ENCODE measurements around the gene BOLA1.
"Not testable (repeated sequence)": the region's sequence is repeated elsewhere in the genome, so short reads cannot be mapped to it uniquely, and the experiment has no call there.

The BOLA1 gene

DNA sequence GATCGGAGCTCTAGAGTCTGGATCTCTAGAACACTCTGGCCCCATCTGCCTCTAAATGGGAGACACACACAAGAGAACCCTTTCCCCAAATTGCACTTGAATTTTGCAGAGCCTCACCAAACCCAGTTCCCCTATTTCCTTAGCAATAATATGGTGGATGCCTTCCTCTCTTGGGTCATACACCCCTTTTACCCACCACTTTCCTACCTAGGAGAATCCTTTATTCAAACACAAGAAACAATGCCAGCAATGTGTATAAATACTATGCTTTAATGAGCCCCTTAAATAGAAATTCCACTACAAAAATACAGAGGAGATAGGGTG, 29.0 kb downstream of the BOLA1 start:
- DNase-seq (ENCODE audit: low read depth, low spot score), result no peak

DNA sequence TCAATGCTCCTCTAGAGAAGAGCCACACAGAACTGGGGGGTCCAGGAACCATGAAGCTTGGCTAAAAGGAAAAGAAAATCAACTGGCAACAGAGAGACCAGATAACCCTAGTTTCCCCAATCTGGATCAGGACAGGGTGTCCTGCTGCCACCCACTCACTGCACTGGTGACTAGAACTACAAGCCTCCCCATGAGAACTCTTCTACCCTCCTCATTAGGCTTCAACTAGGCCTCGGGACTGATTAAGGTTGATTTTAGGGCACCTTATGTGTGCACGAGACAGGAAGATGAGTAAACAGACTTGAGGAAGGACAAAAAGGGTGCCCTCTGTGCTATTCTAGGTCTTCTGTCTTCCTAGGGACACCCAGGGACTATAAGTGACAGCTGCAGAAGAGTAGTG, 30.5 kb downstream of the BOLA1 start:
- DNase-seq (ENCODE audit: low read depth, low spot score), result no peak

DNA sequence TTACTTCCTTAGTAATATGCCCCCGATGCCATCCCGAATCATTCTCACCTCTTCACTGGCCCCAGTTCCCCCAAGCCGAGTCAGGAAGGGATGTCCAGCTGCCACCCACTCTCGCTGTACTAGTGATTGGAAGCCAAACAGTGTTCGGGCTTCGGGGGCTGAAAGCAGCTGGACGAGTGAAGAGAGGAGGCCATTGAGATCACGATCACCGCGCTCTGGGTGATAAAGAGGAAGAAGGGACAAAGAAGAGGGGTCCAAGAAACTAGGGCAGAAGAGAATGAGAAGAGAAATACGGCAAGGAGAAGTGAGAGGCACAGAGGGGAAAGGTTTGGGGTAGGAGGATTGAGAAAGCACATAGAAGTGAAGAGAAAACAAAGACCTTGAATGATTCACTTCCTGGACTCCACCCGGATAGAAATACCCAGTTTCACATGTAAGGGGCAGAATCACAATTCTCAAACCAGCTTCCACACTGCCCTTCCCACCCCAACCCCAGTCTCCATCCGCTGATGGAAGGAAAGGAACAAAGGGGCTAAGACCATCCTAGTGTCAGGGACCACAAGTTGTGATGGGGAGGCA, 31.9 kb downstream of the BOLA1 start:
- DNase-seq (ENCODE audit: low read depth, low spot score), result no peak

DNA sequence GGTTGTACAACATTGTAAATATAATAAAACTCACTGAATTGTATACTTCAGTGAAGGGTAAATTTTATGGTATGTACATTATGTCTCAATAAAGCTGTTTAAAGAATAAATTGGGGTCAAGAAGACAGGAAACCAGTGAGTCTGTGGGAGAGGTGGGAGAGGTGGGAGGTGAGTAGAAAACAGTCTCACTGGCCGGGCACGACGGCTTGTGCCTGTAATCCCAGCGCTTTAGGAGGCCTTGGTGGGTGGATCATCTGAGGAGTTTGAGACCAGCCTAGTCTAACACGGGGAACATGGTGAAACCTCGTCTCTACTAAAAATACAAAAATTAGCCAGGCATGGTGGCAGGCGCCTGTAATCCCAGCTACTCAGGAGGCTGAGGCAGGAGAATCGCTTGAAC, 33.1 kb downstream of the BOLA1 start:
- DNase-seq (ENCODE audit: low read depth, low spot score), result no peak

DNA sequence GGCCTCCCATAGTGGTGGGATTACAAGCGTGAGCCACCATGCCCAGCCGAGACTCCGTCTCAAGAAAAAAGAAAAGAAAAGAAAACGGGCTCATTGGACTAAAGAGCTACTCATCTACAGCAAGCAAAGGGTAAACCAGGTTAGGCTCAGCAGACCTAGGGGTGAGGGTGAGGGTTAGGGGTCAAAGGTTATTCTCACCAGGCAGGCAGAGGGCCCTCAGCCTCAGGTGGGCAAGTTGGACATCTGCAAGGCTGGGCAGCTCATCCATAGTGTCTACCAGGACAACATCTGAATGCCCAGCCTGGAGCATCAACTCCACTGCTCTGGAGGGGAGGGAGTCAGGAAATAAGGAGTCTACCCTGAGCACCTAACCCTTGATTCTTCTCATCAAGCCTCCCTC, 33.8 kb downstream of the BOLA1 start:
- no peak for DNase-seq (ENCODE audit: low read depth, low spot score)

DNA sequence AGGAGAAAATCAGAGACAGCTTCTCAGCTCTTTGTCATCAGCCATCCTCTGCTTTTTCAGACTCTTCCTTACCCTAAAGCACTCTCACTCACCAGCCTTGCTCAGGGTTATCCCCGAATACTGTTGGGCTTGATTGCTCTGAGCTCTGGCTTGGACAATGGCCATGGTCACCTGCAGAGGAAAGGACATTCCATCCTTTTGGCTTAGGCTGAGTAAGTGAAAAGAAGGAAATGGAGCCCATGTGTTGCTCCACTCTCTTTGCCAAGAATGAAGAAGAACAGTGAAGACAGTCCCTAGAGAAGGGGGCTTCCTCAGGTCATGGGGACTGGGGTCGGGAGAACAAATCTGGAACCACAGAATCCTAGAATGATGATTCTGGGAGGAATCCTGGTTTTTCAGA, 35.0 kb downstream of the BOLA1 start:
- no peak for DNase-seq (ENCODE audit: low read depth, low spot score)

DNA sequence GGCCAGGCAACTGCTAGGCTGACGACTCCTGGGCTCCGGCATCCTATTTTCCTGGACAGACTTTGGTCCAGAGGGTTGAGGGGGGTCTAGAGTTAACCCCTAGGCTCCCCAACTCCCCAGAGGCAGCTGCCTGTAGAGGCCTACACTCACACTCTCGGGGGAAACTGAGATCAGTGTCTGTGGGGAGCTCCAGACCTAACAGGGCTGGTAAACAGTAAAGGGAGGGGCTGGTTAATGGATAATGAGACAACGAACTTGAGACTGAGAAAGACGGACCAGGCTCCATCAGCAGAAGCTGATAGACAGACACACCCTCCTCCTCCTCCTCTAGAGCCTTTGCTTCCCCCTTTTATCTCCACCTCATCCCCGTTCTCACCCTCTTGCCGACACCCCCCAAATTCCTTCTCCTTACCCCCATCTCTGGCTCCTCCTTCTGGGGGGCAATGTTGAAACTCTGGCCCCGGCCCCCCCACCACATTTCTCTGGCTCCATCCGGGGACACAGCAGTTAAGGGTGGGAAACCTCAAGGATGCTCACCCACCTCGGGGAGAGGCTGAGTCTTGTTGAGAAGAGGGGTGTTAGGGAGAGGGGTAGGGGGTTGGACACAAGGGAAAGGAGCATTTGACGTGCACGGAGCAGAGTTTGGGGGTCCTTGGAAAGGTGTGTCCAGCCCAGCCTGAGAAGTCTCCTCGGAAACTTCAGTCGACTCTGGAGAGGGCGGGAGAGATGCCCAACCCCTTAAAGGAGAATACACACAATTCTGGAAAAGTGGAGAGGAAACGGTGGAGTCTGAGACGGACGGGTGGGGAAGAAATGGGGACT, 37.0 kb downstream of the BOLA1 start, which contains the start of gene MTMR11:
Gene MTMR11 (minus strand): TSS at position 710 of the 822 bp plus-strand sequence. CDS start 232 bp downstream, at position 478.
- no peak for DNase-seq (ENCODE audit: low read depth, low spot score)

DNA sequence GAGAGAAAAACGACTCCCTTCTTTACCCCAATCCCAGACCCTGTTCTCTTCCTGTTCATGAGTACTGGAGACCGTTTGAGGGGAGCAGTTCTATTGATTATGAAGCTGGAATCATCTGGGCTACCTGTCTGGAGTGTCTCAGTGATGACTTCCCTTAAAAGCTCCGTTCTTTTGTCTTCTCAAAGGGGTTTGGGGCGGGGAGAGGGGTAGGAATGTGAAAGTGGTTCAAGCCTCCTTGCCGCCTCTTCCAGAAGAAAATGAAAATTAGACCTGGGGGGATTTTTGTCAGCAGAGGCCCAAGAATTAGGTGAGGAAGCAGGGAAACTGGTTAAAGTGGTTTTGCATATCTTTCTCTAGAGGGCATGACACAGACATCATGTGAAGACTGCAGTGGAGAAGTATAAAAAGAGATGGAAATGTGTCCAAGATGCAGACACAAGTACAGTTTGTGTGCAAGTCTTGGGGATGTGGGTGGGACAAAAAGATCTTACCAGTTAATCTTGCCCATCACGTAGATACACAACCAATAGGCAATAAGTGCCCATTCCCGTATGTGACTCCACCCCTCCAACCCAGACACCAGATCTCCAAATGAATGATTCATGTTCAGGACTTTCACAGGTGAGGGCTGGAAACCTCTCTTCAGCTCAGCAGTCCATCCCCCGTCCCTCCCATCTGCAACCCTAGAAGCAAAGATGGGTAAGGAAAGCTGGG, 37.8 kb downstream of the BOLA1 start:
- no peak for DNase-seq (ENCODE audit: low read depth, low spot score)

DNA sequence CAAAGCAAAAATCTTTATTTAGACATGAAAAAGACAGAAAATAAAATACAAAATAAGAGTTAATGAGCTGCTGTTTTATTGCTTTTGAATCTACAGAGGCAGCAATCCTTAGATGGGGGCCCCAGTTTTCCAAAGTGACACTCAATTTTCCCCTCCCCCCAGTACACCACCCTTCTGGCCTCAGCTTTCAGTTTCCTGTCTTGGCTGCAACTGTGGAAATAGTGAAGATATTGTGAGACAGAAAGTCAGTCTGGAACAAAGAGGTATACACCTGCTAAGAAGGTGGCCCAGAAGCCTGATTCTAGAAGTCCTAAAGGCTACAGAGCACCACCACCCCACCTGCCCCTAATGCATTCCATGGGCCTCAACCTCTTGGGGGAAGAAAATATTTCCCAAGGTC, 38.4 kb downstream of the BOLA1 start:
- no peak for DNase-seq (ENCODE audit: low read depth, low spot score)

DNA sequence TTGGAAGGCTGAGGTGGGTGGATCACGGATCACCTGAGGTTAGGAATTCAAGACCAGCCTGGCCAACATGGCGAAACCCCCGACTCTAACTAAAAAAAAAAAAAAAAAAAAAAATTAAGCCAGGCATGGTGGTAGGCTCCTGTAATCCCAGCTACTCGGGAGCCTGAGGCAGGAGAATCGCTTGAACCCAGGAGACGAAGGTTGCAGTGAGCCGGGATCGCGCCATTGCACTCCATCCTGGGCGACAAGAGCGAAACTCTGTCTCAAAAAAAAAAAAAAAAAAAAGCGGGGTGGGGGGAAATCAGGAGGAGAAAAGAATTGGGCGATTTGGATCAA, 39.3 kb downstream of the BOLA1 start:
- not testable (repeated sequence) for DNase-seq (ENCODE audit: low read depth, low spot score)

DNA sequence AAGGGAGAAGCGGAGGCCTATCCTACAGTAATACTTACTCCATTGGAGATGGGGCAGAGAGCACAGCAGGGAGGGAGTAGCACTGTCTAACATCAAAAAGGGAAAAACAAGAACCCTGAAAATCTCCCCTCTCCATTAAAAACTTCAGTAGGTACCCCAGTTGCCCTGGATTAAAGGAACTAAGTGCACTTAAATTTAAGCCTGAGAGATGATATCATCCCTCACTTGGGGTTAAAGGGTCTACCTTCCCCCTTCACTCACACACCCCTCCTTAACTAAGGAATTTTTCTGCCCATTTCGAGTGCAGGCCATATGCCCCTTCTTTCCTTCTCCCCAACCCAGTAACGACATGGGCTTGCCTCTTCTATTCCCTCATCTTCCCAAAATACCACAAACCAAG, 41.1 kb downstream of the BOLA1 start:
- no peak for DNase-seq (ENCODE audit: low read depth, low spot score)

DNA sequence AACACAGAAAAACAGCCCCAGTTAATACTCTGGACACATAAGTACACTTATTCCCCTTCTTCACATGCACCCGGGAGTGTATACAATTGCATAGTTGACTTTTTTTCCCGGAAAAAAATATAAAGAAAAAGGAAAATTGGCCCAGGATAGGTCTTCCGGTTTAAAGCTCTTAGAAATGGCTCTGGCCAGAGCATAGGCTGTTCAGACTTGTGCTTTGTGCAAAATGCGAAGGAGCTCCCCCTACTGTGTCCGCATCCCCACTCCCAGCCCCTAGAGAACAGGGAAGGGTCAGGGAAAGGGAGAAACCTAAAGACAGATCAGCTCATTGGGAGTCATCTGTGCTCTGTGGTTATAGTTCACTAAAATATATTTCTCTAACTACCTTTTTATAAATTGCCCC, 42.8 kb downstream of the BOLA1 start:
- DNase-seq (ENCODE audit: low read depth, low spot score), result no peak

DNA sequence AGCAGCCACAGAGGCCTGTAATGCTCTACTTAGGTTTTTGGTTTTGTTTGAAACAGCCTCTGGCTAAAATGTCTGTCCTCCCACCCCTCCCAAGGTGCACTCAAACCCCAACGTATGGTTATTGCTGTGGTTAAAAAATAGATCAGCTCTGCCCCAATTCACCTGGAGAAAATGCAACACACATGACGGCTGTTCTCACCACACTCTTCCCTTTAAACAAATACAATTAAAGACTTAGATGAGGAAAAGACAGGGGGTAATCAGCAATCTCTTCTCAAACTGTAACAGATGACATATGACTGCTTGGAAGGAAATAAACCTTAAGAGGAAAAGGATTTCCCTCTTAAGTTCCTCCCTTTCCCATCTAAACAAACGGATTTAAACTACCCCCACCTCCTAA, 43.5 kb downstream of the BOLA1 start:
- no peak for DNase-seq (ENCODE audit: low read depth, low spot score)

DNA sequence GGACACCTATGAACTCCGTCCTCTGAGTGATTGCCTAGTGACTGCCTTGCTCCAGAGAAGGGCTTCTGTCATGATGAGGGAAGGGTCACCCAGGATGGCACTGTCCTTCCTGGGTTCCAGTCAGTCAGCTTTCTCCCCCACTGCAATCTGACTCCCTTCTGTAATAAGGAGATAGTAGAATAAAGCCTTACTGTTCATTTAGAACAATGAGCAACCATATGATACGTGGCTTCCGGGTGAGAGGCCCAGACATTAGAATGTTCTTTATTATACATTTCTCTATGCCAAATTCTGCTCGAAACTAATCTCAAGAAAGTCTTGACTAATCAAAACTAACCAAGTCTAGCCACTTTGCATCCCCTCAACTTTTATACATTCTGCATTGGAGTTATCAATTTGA, 45.8 kb downstream of the BOLA1 start:
- DNase-seq (ENCODE audit: low read depth, low spot score), result no peak

DNA sequence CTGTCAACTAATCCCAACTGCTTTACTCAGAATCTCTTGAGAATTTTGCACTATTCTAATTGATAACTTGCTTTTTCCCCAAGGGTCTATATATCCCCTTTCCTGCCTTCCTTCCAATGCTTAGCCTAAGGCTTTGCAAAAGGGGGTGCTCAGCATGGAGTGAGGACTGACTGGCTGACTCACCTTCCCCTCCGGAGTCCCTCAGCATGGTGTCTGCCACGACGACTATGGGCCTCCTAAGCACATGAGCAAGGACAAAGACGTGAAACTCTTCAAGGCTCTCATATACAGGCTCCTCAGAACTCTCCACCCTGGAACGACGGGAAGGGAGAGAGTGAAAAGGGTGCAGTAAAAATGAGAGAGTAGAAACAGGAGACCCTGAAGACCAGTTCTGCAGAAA, 50.5 kb downstream of the BOLA1 start:
- DNase-seq (ENCODE audit: low read depth, low spot score), result no peak
